SKM-1 treated with dmso at 0.1 percent for 144 hours (cell line): ENCODE results near the gene OTOA.
"Not testable (repeated sequence)": the region's sequence is repeated elsewhere in the genome, so short reads cannot be mapped to it uniquely, and the experiment has no call there.

ENCODE experiments used
- DNase-seq: peaks from one replicate; lab custom pipeline; 2025; ENCODE audit not compliant: unreplicated experiment; lab: John Stamatoyannopoulos, UW

Gene OTOA

DNA sequence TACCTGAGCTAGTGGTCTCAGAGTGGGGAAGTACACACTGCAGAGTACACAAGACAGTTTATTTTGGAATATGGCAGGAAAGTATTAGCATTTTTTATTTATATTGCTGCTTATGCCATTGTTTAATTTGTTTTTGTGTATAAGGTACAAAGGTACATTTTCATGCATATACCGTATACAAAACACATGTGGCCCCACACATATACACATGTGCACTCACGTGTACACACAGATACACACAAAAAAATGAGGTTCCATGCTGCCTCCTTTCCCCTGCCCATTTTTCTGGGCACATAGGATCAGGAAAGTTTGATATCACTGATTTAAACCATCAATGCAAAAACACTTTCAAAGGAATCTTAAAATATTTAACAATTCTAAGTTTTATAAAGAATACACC is 24.3 kb upstream of the OTOA start:
- no peak for DNase-seq

GRCh38 chr16:21641916-21642315 is 21.9 kb upstream of the OTOA start:
- no peak for DNase-seq

GRCh38 chr16:21642861-21643260 is 20.9 kb upstream of the OTOA start:
- DNase-seq: no peak

- no peak for DNase-seq
Measured at GRCh38 chr16:21643785-21644184, 20.0 kb upstream of the OTOA start.

DNA sequence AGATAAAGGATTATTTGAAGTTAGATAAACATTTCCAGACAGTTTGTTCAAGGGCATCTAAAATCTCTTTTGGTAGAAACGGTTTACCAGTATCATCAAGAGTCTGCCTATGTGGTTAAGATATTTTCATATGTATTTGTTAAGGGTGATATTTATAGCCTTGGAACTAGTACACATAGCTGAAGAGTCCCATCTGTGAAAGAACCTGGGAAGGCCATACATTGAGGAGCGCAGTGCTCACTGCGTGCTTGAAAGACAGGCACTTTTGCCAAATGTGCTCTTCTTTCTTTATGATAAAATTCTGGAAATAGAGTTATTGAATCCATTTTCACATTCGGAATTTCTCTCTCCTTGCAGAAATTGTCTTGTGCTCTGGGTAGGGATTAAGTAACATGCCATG is 19.1 kb upstream of the OTOA start:
- no peak for DNase-seq

- no peak for DNase-seq
Measured at GRCh38 chr16:21645261-21645721, 18.5 kb upstream of the OTOA start.

DNA sequence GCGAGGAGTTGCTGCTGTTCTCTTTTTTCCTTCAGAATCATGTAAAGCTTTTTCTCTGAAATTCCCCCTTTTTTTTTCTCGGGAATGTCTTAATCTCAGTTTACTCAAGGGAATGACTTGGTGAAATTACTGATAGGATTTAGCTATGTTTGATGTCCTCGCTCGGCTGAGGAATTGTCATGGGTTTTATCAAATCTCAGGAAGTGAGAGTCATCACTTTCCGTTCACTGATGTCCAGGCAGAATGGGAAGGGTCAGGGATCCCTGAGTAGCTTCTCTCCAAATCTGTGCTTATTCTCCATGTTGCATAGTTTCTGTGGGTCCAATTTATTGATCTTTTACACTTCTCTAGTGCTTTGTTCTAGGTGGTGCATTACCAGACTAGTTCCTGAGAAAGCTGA is 17.7 kb upstream of the OTOA start:
- DNase-seq: no peak

GRCh38 chr16:21646721-21647561 is 16.8 kb upstream of the OTOA start:
- DNase-seq: no peak

- no peak for DNase-seq
Measured at GRCh38 chr16:21647562-21648164, 16.1 kb upstream of the OTOA start.

- DNase-seq: not testable (repeated sequence)
Measured at GRCh38 chr16:21649826-21650406, 13.9 kb upstream of the OTOA start.

DNA sequence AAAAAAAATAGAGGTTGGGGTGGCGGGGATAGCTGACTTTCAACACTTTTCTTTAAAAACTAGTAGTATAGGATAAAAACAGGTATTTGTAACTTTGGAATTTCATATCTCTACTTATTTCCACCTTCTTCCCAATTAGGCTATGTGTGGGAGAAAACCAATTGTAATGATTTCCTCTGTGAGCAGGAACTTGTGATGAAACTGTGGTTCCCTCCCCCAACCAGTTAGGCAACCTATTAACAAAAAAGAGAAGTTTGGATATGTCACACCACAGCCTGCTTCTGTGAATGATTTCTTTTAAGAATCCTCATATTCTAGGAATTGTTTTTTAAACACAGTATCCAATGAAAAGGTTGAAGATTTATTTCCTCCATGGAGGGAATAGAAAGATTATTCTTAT is 13.2 kb upstream of the OTOA start:
- DNase-seq: peak; percentile 45

DNA sequence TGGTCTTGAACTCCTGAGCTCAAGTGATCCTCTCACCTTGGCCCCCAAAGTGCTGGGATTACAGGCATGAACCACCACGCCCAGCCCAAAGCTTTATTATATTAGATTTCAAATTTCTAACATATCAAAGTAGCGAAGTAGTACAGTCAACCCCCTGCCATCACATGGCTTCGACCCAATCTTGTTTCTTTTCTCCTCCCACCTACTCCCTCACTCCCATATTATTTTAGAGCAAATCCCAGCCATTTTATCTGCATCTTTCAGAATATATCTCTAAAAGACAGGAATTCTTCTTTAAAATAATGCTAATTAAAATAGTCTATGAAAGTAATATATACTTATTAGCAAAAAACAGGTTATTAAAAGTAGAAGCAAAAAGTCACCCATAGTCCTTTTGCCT is 12.3 kb upstream of the OTOA start:
- DNase-seq: no peak

- no peak for DNase-seq
Measured at GRCh38 chr16:21652453-21652852, 11.3 kb upstream of the OTOA start, which contains the start of gene IGSF6. IGSF6 (minus strand) TSS chr16:21652608; CDS start chr16:21652598, 10 bp downstream.

- no peak for DNase-seq
Measured at GRCh38 chr16:21653571-21653970, 10.2 kb upstream of the OTOA start.

DNA sequence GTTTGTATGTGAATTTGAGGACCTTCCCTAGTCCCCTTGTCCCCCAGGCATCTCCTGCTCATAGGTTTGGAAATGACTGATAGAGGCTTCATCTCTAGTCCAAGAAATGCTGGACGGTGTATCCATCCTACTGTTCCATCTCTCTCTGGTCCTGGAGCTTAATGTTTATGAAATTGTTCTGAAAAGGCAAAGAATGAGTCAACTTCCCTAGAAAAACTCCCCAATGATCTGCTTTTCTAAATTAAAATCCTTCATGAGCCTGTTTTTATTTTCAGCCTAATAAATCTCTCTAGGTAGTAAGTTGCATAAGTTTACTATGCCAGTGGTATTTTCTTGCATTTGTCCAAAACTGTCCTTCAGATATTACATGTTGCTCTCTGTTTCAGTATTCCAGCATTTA is 9.3 kb upstream of the OTOA start:
- no peak for DNase-seq

GRCh38 chr16:21654881-21655280 is 8.9 kb upstream of the OTOA start:
- no peak for DNase-seq

DNA sequence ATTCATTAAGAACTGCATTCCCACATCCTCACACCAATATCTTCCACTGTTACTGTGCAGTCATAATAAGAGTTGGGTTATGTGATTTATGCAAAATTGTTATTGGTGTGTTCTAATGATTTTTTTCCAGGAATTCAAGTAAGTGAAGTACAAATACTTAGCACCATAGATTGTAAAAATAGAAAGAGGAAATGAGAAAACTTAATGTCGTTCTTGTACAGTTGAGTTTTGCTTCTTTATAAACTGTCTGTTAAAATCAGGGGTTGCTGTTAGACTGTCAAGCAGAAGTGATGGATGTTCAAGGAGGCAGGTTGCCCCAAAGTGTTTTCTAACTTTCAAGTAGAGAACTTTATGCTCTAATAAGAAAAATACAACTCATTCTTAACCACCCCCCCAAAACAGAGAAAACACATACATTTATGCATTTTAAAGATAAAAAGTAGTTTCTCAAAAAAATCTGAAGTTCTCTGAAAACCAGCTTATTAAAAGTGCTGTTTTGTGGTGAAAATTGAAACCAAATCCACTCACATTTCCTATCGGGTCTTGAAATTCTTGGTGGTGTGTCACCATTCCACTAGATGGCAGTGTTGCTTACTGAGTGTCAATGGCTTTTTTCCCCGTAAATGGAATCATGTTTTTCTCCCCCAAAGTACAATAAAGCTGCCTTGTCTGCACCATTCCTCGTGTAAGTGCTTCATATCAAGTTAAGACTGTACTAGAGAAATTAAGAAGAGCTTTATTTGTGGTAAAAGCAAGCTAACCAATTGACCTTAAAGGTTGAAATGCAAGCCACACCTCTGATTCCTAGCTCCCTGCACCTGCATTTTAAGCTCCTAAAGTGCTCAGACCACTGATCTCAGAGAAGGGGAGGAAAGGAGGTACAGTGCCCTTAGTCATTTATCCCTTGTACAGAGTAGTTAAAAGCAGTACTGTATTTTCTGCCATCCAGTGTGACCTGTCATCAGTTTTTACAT is 6.7 kb upstream of the OTOA start:
- DNase-seq: no peak

DNA sequence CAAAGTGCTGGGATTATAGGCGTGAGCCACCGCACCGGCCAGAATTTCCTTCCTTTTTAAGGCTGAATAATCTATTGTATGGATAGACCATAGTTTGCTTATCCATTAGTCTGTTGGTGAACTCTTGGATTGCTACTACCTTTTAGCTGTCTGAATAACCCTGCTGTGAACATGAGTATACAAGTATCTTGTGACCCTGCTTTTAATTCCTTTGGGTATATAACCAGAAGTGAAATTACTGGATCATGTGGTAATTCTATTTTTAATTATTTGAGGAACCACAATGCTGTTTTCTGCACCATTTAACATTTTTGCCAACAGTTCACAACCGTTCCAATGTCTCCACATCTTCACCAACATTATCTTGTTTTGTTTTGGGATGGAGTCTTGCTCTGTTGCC is 4.6 kb upstream of the OTOA start:
- no peak for DNase-seq

- DNase-seq: no peak
Measured at GRCh38 chr16:21664801-21665492, 1.2 kb downstream of the OTOA start.

DNA sequence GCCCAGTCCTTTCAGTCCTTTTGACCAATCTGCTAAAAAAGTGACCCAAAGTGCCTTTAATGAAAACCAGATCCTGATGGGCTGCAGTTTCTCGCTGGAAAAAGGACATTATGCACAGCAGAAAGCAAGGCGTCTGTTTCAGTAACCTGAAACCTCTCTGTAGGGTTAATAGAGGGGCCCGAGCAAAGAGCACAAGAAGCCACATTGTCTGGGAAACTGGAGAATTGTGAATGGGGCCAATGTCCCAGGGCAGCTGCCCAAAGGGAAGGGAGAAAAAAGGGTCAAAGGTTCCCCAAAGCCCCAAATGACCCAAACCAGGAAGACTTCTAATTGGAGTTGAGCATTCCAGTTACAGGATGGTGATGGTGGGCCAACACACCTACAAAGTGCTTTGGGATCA is 3.0 kb downstream of the OTOA start:
- no peak for DNase-seq
